ENCODE results near the gene ACTL10.

The ACTL10 gene

GRCh38 chr20:33685328-33686099, 18.8 kb downstream of the ACTL10 start (continued):
- TF ChIP-seq ZNF518A (tag by site-specific recombination; conservative IDR thresholded peaks at IDR 0.05; ENCODE audit: low read depth): no peak
- no peak for TF ChIP-seq ZEB2 (tag by site-specific recombination; IDR thresholded peaks at IDR 0.05)
- no peak for TF ChIP-seq ZNF513 (tag by site-specific recombination; IDR thresholded peaks at IDR 0.05)
- no peak for TF ChIP-seq ZSCAN30 (tag by site-specific recombination; IDR thresholded peaks at IDR 0.05)
- TF ChIP-seq ZNF302 (tag by site-specific recombination; IDR thresholded peaks at IDR 0.05; ENCODE audit: low read depth): no peak
- TF ChIP-seq TSHZ1 (tag by site-specific recombination; IDR thresholded peaks at IDR 0.05; ENCODE audit: borderline replicate concordance): no peak
- TF ChIP-seq KLF9 (tag by site-specific recombination; IDR thresholded peaks at IDR 0.05; ENCODE audit: low read depth): peak; percentile 49
- peak; percentile 56; the same call in 1 of the 2 replicates for TF ChIP-seq ZNF449 (tag by site-specific recombination; IDR thresholded peaks at IDR 0.05)
- no peak for TF ChIP-seq ZNF132 (tag by site-specific recombination; IDR thresholded peaks at IDR 0.05; ENCODE audit: borderline replicate concordance)
- TF ChIP-seq ZNF366 (tag by site-specific recombination; conservative IDR thresholded peaks at IDR 0.05): no peak
- TF ChIP-seq GLIS1 (tag by site-specific recombination; IDR thresholded peaks at IDR 0.05): no peak; the same call in none of the 2 replicates
- TF ChIP-seq ZNF585B (tag by site-specific recombination; IDR thresholded peaks at IDR 0.05): no peak
- no peak for TF ChIP-seq ZBTB7A (tag by site-specific recombination; IDR thresholded peaks at IDR 0.05; ENCODE audit: low read depth)
- no peak for TF ChIP-seq ZNF843 (tag by site-specific recombination; IDR thresholded peaks at IDR 0.05)
- TF ChIP-seq TCF7L2 (IDR thresholded peaks at IDR 0.05; ENCODE audit: borderline replicate concordance, low read depth, low read length): no peak
- TF ChIP-seq HOXC10 (CRISPR knock-in tag; IDR thresholded peaks at IDR 0.05): no peak
- peak; percentile 66 for TF ChIP-seq ZNF335 (tag by site-specific recombination; conservative IDR thresholded peaks at IDR 0.05)
- TF ChIP-seq ZBTB1 (tag by site-specific recombination; IDR thresholded peaks at IDR 0.05): no peak
- no peak for TF ChIP-seq ZNF37A (tag by site-specific recombination; IDR thresholded peaks at IDR 0.05)
- no peak for TF ChIP-seq ZNF639 (tag by site-specific recombination; IDR thresholded peaks at IDR 0.05)
- no peak for TF ChIP-seq ZNF768 (tag by site-specific recombination; IDR thresholded peaks at IDR 0.05)
- no peak for TF ChIP-seq ATF2 (tag by site-specific recombination; IDR thresholded peaks at IDR 0.05; ENCODE audit: low read depth)
- TF ChIP-seq ZNF121 (tag by site-specific recombination; IDR thresholded peaks at IDR 0.05): 0 out of 2 replicates have a peak, but pooled peaks have one; percentile 12
- TF ChIP-seq MZF1 (tag by site-specific recombination; IDR thresholded peaks at IDR 0.05; ENCODE audit: borderline replicate concordance): no peak
- TF ChIP-seq ZNF521 (tag by site-specific recombination; IDR thresholded peaks at IDR 0.05): no peak
